ENCODE measurements around the gene GSK3B. TPM values are rescaled to one million over a fixed set of nuclear protein-coding genes. Genes with fewer than 3 reads are reported as not detected.
"Not testable (repeated sequence)": the region's sequence is repeated elsewhere in the genome, so short reads cannot be mapped to it uniquely, and the experiment has no call there.

GSK3B gene
- total and polyA plus RNA-seq, 3 donors from 2014 or later: 64.9 to 73.1 (median 65.1) TPM

DNA sequence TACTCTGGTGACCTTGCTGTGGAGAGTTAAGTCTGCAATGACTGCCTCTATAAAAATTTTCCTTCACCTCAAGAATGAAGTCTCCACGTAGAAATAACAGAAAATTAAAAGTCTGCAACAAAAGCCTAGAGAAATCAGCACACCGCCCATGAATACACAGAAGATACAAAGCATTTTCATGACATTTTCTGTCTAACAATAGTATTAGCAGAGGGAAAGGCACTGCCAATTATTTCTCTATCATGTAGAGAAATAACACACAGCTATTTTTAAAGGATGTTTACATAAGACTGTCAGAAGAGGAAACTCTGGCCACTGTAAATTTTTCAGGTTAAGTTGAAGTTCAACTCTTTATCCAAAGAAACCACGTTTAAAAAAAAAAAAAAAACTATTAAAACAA is 80.8 kb downstream of the GSK3B start:
- H3K27me3 ChIP-seq: no peaks in the 10 kb centered on the region
- no peaks in the 10 kb centered on the region for H3K36me3 ChIP-seq (ENCODE audit: low read depth, missing control alignments)
- peaks cover 5% of the 10 kb centered on the region for H3K4me1 ChIP-seq
- intact Hi-C loops (cut with DNase I; ENCODE audit: low total_unique reads): no loop called here
- no peaks in the 10 kb centered on the region for H3K9me3 ChIP-seq
- DNase-seq: no peak
- no peak overlapping the region for H3K4me3 ChIP-seq
- TF ChIP-seq POLR2A (IDR thresholded peaks at IDR 0.05) (no peak), CTCF (IDR thresholded peaks at IDR 0.05) (no peak)
- WGBS, 2 donors: 38 to 41% methylated on average over 3 of the region's 3 CpGs
- H3K27ac ChIP-seq: no peak overlapping the region

- H3K4me3 ChIP-seq; H3K27me3 ChIP-seq; intact Hi-C loops (cut with DNase I; ENCODE audit: low total_unique reads); H3K27ac ChIP-seq; H3K36me3 ChIP-seq (ENCODE audit: low read depth, missing control alignments); DNase-seq; H3K9me3 ChIP-seq; H3K4me1 ChIP-seq: not testable (repeated sequence)
- WGBS, 2 donors: 93 to 97% methylated on average over 3 of the region's 3 CpGs
These were observed 88.5 kb downstream of the GSK3B start for GRCh38 chr3:120005741-120006140.

GRCh38 chr3:120004008-120004498 is 90.2 kb downstream of the GSK3B start:
- WGBS, 2 donors: 82 to 83% methylated on average over 8 to 11 of the region's 11 CpGs
- not testable (repeated sequence) for DNase-seq, H3K4me3 ChIP-seq

GRCh38 chr3:119998166-119998565 is 96.1 kb downstream of the GSK3B start:
- Histone ChIP-seq H3K4me3 (no peak overlapping the region), H3K36me3 (ENCODE audit: low read depth, missing control alignments) (no peaks in the 10 kb centered on the region), H3K27ac (no peak overlapping the region), H3K27me3 (no peaks in the 10 kb centered on the region), H3K9me3 (no peaks in the 10 kb centered on the region), H3K4me1 (no peaks in the 10 kb centered on the region)
- 83 to 91% methylated on average over 1 of the region's 1 CpG for WGBS, 2 donors
- TF ChIP-seq CTCF (IDR thresholded peaks at IDR 0.05) (no peak), POLR2A (IDR thresholded peaks at IDR 0.05) (no peak)
- DNase-seq: no peak
- intact Hi-C loops (cut with DNase I; ENCODE audit: low total_unique reads): no loop called here

More at GRCh38 chr3:120004008-120004498, 90.2 kb downstream of the GSK3B start:
- H3K4me1 ChIP-seq; intact Hi-C loops (cut with DNase I; ENCODE audit: low total_unique reads); H3K36me3 ChIP-seq (ENCODE audit: low read depth, missing control alignments); H3K9me3 ChIP-seq; H3K27me3 ChIP-seq; H3K27ac ChIP-seq: not testable (repeated sequence)

GRCh38 chr3:119990888-119991287 is 103.4 kb downstream of the GSK3B start:
- H3K27me3 ChIP-seq: no peaks in the 10 kb centered on the region
- no peaks in the 10 kb centered on the region for H3K36me3 ChIP-seq (ENCODE audit: low read depth, missing control alignments)
- TF ChIP-seq POLR2A (IDR thresholded peaks at IDR 0.05): no peak
- TF ChIP-seq CTCF (IDR thresholded peaks at IDR 0.05): no peak
- H3K27ac ChIP-seq: no peak overlapping the region
- H3K4me3 ChIP-seq: no peak overlapping the region
- H3K4me1 ChIP-seq: no peaks in the 10 kb centered on the region
- no peak for DNase-seq
- H3K9me3 ChIP-seq: no peaks in the 10 kb centered on the region
- intact Hi-C loops (cut with DNase I; ENCODE audit: low total_unique reads): no loop called here

GRCh38 chr3:119989981-119990655 is 104.1 kb downstream of the GSK3B start:
- no peaks in the 10 kb centered on the region for H3K4me1 ChIP-seq
- H3K36me3 ChIP-seq (ENCODE audit: low read depth, missing control alignments): no peaks in the 10 kb centered on the region
- no peak overlapping the region for H3K4me3 ChIP-seq
- no peaks in the 10 kb centered on the region for H3K27me3 ChIP-seq
- no peak for DNase-seq
- WGBS, 2 donors: 90 to 91% methylated on average over 8 of the region's 8 CpGs
- TF ChIP-seq CTCF (IDR thresholded peaks at IDR 0.05): no peak
- TF ChIP-seq POLR2A (IDR thresholded peaks at IDR 0.05): no peak
- H3K9me3 ChIP-seq: no peaks in the 10 kb centered on the region
- intact Hi-C loops (cut with DNase I; ENCODE audit: low total_unique reads): no loop called here
- H3K27ac ChIP-seq: no peak overlapping the region

DNA sequence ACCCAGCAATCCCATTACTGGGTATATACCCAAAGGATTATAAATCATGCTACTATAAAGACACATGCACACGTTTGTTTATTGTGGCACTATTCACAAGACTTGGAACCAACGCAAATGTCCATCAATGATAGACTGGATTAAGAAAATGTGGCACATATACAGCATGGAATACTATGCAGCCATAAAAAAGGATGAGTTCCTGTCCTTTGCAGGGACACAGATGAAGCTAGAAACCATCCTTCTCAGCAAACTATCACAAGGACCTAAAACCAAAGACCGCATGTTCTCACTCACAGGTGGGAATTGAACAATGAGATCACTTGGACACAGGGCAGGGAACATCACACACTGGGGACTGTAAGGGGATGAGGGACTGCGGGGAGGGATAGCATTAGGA is 107.4 kb downstream of the GSK3B start:
- H3K27ac ChIP-seq; H3K9me3 ChIP-seq; H3K27me3 ChIP-seq; H3K4me3 ChIP-seq; H3K36me3 ChIP-seq (ENCODE audit: low read depth, missing control alignments); intact Hi-C loops (cut with DNase I; ENCODE audit: low total_unique reads); DNase-seq; H3K4me1 ChIP-seq: not testable (repeated sequence)
- 92 to 95% methylated on average over 4 of the region's 4 CpGs for WGBS, 2 donors
